Upper lobe of left lung (tissue), 4 donors: ENCODE data around the gene CRYGD.
A peak's percentile ranks its signal among the peaks of the same experiment; 100 is the strongest.

Experiments used
- EP300 ChIP-seq, 4 donors: sonication (generic); formaldehyde crosslinking; IDR thresholded peaks; one replicate each; pipeline ENCODE4 v1.5.1; 2017; ENCODE audit warnings: antibody characterized with exemption in 4 of 4, control low read depth in 2 of 4
- POLR2A ChIP-seq, 4 donors: fragments of 450-650 bp; IDR thresholded peaks; one replicate each; pipeline ENCODE4 v1.5.1; 2016 to 2017; ENCODE audit warnings: antibody characterized with exemption in 4 of 4, mild to moderate bottlenecking in 2 of 4
- POLR2AphosphoS5 ChIP-seq, 2 donors: sonication (generic); formaldehyde crosslinking; IDR thresholded peaks; one replicate each; pipeline ENCODE4 v1.5.1; 2017; ENCODE audit warnings: antibody characterized with exemption in 2 of 2
- TF ChIP-seq, protein P1 (sequence below), 6 experiments: fragments of 450-650 bp in 4 of 6; fragments of 200-600 bp in 2 of 6; sonication (generic) in 2 of 6; IDR thresholded peaks; one replicate each; pipeline ENCODE4 v1.5.1; 2016 to 2019; ENCODE audit warnings: antibody characterized with exemption in 6 of 6

DNA sequence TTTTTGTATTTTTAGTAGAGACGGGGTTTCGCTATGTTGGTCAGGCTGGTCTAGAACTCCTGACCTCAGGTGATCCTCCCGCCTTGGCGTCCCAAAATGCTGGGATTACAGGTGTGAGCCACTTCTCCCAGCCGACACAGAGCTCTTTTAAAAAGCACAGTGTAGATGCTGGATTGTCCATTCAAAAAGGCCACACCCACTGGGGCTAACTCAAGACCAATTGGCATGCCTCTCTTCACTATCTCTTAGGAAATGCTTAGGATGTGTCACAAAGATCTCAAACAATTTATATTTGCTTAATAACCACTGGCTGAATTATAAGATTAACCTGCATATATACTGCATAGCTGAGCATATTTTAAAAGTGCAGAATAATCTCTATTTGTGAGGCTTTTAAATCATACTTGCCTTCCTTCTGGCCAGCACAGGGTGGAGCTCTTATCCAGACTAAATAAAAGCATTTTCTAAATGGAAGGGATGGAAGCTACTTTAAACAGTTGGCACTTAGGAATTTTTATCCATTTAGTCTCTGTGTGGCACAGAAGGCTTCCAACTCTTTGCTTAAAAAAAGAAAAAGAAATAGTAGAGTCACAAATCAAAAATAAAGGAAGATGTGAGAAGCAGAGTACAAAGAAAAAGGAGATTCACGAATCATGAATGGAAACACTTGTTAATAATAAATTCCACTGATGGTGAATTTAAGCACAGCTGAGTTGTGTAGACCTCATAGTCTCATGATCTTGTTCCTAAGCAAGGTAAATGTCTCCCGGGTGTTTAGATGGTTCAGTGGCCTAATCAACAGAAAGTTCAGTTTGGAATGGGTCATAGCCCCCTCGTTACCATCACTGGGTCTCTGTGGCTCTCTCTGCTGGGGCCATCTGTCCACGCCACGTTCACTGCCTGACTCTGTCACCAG lies 22.4 kb downstream of the CRYGD start:
- TF ChIP-seq, protein P1, sequence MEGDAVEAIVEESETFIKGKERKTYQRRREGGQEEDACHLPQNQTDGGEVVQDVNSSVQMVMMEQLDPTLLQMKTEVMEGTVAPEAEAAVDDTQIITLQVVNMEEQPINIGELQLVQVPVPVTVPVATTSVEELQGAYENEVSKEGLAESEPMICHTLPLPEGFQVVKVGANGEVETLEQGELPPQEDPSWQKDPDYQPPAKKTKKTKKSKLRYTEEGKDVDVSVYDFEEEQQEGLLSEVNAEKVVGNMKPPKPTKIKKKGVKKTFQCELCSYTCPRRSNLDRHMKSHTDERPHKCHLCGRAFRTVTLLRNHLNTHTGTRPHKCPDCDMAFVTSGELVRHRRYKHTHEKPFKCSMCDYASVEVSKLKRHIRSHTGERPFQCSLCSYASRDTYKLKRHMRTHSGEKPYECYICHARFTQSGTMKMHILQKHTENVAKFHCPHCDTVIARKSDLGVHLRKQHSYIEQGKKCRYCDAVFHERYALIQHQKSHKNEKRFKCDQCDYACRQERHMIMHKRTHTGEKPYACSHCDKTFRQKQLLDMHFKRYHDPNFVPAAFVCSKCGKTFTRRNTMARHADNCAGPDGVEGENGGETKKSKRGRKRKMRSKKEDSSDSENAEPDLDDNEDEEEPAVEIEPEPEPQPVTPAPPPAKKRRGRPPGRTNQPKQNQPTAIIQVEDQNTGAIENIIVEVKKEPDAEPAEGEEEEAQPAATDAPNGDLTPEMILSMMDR (IDR thresholded peaks at IDR 0.05) = peak in 1 of 6 experiments; percentile 10
- TF ChIP-seq POLR2A (IDR thresholded peaks at IDR 0.05) (no peak), POLR2AphosphoS5 (IDR thresholded peaks at IDR 0.05) (no peak), EP300 (IDR thresholded peaks at IDR 0.05) (no peak)
